Neutrophil (primary cell): ENCODE measurements around the gene MRPL38.

Experiments used
- H3K27ac ChIP-seq: fragments of 200-600 bp; sonication (generic); 2 replicates; pipeline ENCODE4 v1.5.1; 2016; ENCODE audit warnings: mild to moderate bottlenecking, moderate library complexity
- H3K27me3 ChIP-seq: fragments of 200-600 bp; sonication (generic); 2 replicates; pipeline ENCODE4 v1.6.0; 2016; ENCODE audit warnings: mild to moderate bottlenecking
- H3K36me3 ChIP-seq: fragments of 200-600 bp; sonication (generic); 2 replicates; pipeline ENCODE4 v1.5.1; 2017
- H3K4me1 ChIP-seq, 2 experiments: fragments of 200-600 bp in 1 of 2; sonication (generic) in 1 of 2; 1 replicate in 1 of 2; 2 replicates in 1 of 2; pipeline versions ENCODE4 v1.5.1 to v1.6.1; 2013 to 2016; ENCODE audit warnings: low read depth in 1 of 2, low read length in 1 of 2, mild to moderate bottlenecking in 1 of 2, moderate library complexity in 1 of 2; ENCODE audit not compliant: control insufficient read depth in 1 of 2, insufficient read depth in 1 of 2
- H3K4me3 ChIP-seq, 2 experiments: fragments of 200-600 bp in 1 of 2; sonication (generic) in 1 of 2; 1 replicate in 1 of 2; 2 replicates in 1 of 2; pipeline ENCODE4 v1.5.1; 2013 to 2016; ENCODE audit warnings: low read depth in 1 of 2, low read length in 1 of 2, mild to moderate bottlenecking in 1 of 2, moderate library complexity in 1 of 2
- H3K9me3 ChIP-seq: fragments of 200-600 bp; sonication (generic); 2 replicates; pipeline ENCODE4 v1.5.1; 2016
- CTCF ChIP-seq: fragments of 200-600 bp; sonication (generic); IDR thresholded peaks from 2 replicates; pipeline ENCODE4 v1.5.1; 2016; ENCODE audit warnings: antibody characterized with exemption

MRPL38 gene

GRCh38 chr17:75913537-75914210 lies 9.0 kb upstream of the MRPL38 start:
- Histone ChIP-seq H3K4me3 (no peak overlapping the region), H3K4me1 (peaks cover 0 to 5% of the 10 kb centered on the region in 2 experiments), H3K27ac (no peak overlapping the region), H3K9me3 (no peaks in the 10 kb centered on the region), H3K27me3 (no peaks in the 10 kb centered on the region), H3K36me3 (no peaks in the 10 kb centered on the region)
- no peak for TF ChIP-seq CTCF

GRCh38 chr17:75910699-75911098 lies 6.0 kb upstream of the MRPL38 start:
- Histone ChIP-seq H3K4me1 (peaks cover 4 to 7% of the 10 kb centered on the region in 2 experiments), H3K9me3 (no peaks in the 10 kb centered on the region), H3K27me3 (no peaks in the 10 kb centered on the region), H3K4me3 (no peak overlapping the region), H3K27ac (no peak overlapping the region), H3K36me3 (no peaks in the 10 kb centered on the region)
- no peak for TF ChIP-seq CTCF

GRCh38 chr17:75909812-75910274 lies 5.2 kb upstream of the MRPL38 start:
- Histone ChIP-seq H3K4me3 (no peak overlapping the region), H3K4me1 (peaks cover 12 to 15% of the 10 kb centered on the region in 2 experiments), H3K27ac (no peak overlapping the region)

GRCh38 chr17:75909051-75909811 lies 4.5 kb upstream of the MRPL38 start:
- Histone ChIP-seq H3K36me3 (no peaks in the 10 kb centered on the region), H3K9me3 (no peaks in the 10 kb centered on the region), H3K4me3 (no peak overlapping the region), H3K4me1 (peaks cover 15 to 20% of the 10 kb centered on the region in 2 experiments), H3K27ac (no peak overlapping the region), H3K27me3 (no peaks in the 10 kb centered on the region)
- no peak for TF ChIP-seq CTCF

More at GRCh38 chr17:75909812-75910274, 5.2 kb upstream of the MRPL38 start:
- no peak for TF ChIP-seq CTCF
- no peaks in the 10 kb centered on the region for H3K27me3 ChIP-seq
- H3K9me3 ChIP-seq = no peaks in the 10 kb centered on the region
- H3K36me3 ChIP-seq = no peaks in the 10 kb centered on the region

- no peak for TF ChIP-seq CTCF
- no peaks in the 10 kb centered on the region for H3K9me3 ChIP-seq
- H3K4me3 ChIP-seq = no peak overlapping the region
- no peak overlapping the region for H3K27ac ChIP-seq
- no peaks in the 10 kb centered on the region for H3K36me3 ChIP-seq
- no peaks in the 10 kb centered on the region for H3K27me3 ChIP-seq
- peaks cover 19 to 24% of the 10 kb centered on the region in 2 experiments for H3K4me1 ChIP-seq
Observed at GRCh38 chr17:75908201-75908600, 3.5 kb upstream of the MRPL38 start.
